Activated CD4-positive, alpha-beta T cell treated with anti-CD3 and anti-CD28 coated beads, Interleukin-10, Interleukin-2, amounts not matched to agents 100 ng/mL and 50 ng/mL, durations not matched to agents 16 hours and 8 hours (primary cell): ENCODE measurements around the gene CRYBA4.

ENCODE experiments used
- DNase-seq: peaks from one replicate; pipeline ENCODE4 v3.0.0-alpha.2; 2020

CRYBA4 gene

DNA sequence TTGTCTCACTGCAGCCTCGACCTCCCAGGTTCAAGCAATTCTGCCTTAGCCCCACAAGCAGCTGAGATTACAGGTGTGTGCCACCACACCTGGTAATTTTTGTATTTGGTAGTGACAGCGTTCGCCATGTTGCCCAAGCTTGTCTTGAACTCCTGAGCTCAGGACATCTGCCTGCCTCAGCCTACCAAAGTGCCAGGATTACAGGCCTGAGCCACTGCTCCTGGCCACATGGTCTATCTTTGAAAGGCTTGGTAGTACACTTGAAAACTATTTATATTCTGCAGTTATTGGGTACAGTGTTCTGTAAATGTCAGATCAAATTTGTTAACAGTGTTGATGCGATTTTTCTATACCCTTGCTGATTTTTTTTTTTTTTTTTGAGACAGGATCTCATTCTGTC is 9.5 kb downstream of the CRYBA4 start:
- DNase-seq: no peak

DNA sequence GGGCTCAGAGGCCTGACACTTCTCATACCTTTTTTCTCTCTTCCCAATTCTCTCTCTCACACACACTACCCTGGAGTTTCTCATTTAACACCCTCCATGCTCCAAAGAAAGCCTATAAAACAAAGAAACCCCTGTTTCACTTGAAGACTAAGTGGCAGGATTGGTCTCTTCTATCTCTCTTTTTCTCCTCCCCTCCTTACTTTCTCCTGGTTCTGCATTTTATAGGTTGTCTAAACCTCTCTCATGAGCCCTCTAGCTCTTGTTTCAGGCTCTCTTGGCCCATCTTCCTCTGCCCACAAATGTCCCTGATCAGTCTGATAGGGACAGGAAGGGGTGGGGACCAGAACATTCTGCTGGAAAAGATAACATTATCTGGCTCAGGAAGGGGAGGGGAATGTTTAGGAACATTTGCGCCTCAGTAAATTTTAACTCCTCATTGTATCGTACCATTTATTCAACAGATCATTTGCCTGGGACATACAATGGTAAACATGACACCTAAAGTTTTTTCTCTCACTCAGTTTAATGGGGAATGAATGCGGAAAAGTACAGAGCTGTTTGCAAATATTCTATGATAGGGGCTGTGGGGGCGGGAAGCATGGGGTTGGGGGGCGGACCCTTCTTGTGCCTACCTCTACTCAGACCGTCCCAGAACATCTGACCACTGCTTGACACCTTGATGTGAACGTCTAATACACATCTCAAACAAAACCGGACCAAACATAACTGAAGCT is 10.8 kb downstream of the CRYBA4 start:
- no peak for DNase-seq

DNA sequence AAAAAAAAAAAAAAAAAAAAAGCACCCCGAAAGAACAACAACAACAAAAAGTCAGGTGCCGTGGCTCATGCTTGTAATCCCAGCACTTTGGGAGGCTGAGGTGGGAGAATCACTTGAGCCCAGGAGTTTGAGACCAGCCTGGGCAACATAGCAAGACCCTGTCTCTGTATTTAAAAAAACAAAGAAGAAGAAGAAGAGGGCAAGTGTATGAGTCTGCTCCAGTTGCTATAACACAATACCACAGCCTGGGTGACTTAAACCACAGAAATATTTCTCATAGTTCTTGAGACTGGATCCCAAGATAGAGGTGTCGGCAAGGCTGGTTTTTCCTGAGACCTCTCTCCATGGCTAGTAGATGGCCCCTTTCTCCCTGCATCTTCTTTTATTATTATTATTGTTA is 12.4 kb downstream of the CRYBA4 start:
- no peak for DNase-seq

DNA sequence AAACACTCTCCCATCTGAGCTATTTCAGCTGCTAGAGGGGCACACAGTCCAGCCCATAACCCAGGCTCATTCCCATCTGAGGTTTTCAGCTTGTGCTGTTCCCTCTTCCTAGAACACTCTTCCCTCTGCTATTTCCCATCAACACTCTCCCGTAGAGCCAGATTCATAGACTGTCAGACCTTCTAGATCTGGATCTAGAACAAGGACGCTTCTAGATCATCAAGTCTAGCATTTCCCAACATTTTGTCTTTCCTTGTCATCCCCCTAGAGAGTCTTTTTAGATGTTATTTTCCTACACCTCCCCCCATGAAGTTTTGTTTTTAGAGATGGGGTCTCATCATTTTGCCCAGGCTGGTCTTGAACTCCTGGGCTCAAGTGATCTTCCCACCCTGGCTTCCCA is 13.4 kb downstream of the CRYBA4 start:
- DNase-seq: no peak

DNA sequence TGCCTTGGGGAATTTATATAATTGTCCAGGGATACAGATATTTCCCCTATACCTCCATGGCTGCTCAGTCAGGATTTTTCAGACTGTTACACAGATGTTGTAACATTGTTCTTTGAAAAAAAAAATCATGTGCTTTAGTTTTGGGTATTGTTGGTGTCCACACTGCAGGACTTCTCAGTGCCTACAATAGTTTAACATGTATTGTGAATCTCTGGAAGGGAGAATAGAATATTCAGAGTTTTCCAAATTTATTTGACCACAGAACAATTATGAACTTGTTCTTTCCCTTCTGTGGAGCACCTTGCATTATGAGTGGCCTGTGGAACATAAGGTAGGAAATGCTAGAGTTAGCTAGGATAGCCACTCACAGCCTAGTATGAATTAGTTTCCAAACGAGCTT is 14.5 kb downstream of the CRYBA4 start:
- DNase-seq: no peak

DNA sequence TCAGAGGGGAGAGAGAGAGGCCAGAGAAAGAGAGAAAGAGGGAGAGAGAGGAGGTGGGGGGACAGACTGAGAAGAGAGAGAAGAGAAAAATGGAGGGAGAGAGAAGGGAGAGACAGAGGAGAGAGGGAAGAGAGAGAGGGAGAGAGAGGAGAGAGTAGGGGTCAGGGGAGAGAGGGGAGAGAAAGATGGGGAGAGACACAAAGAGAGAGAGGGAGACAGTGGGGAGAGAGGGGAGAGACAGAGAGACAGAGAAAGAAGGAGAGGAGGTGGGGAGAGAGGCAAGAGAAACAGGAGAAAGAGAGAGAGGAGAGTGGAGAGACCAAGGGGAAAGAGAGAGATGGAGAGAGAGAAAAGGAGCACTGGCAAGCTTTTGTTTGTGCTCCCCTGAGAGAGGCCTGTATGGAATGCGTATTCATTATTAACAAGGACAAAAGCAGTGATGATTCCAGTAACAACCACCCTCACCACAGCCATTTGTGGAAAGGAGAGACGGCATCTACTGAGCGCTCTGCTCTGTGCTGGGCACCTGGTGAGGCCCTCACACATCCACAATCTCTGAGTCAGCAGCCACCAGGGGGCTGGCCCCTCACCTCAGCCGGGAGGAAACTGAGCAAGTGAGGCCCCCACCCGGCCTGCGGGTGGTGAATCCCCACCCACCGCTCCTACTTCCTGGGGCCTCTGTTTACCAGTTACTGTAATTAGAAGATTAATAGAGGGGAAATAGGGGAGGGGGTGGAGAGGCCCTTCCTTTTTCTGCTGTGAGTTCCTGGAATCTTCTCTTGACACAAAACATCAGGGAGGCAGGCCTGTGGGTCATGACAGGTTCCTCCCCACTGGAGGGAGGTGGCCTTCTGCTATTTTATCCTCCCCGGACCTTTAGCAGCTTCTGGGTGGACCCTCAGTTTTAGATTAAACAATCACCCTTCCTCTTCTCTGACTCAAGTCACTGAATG is 21.0 kb downstream of the CRYBA4 start:
- DNase-seq: peak; percentile 91

DNA sequence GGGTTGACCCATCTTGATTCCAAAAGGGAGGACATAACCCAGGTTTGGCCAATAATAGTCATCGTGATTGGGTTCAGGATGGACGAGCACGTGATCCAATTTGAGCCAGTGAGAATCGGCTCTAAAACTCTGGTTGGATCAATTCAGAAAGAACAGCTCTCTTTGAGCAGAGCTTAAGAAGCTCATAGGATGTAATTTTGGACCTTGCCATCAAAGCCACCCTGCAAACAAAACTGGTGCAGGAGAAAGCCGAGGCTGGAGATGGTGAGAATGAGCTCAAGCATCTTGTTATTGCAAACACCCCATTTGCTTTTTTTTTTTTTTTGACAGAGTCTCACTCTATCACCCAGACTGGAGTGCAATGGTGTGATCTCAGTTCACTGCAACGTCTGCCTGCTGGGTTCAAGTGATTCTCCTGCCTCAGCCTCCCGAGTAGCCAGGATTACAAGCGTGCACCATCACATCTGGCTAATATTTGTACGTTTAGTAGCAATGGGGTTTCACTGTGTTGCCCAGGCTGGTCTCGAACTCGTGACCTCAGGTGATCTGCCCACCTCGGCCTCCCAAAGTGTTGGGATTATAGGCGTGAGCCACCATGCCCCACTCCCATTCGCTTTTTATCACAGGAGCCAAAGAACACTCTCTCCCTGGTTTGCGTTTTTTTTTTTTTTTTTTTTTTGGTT is 21.8 kb downstream of the CRYBA4 start:
- DNase-seq: no peak

DNA sequence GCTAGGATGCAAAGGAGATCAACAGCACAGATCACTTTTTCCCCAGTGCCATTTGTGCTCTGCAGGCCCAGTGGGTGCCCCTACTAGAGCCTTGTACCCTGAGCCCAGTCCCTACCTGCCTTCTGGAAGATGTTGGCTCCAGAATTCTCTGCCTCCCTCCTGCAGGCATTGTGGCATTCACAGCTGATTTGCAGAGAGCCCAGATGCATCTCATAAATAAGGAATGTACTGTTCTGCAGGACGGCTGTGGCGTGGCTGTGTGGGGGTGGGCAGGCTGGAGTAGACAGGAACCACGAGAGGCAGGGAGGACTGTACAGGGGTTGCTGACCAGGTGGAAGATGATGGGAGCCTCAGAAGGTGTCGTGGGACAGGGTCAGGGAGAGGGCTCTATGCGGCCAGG is 24.4 kb downstream of the CRYBA4 start:
- no peak for DNase-seq

DNA sequence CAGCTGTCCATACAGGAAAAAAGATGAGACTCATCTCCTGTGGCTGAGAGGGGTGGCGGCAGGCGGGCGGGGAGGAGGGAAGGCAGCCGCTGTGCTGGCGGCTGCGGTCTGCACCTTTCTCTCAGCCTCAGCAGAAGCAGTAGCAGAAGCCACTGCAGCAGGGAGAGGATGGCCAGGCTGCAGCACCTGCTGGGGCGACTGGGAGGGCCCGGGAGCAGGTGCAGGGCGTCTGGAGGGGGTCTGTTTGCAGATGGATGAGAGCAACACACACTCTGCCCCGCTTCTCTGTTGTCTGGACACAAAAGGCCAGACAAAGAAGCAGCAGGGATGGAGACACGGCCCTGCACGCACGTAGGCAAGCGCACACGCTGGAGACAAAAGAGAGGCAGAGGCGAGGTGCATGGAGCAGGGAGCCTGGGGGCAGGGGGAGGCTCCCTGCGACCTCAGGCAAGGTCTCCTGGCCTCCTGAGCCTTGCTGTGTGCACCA is 26.3 kb downstream of the CRYBA4 start:
- DNase-seq: peak; percentile 64

DNA sequence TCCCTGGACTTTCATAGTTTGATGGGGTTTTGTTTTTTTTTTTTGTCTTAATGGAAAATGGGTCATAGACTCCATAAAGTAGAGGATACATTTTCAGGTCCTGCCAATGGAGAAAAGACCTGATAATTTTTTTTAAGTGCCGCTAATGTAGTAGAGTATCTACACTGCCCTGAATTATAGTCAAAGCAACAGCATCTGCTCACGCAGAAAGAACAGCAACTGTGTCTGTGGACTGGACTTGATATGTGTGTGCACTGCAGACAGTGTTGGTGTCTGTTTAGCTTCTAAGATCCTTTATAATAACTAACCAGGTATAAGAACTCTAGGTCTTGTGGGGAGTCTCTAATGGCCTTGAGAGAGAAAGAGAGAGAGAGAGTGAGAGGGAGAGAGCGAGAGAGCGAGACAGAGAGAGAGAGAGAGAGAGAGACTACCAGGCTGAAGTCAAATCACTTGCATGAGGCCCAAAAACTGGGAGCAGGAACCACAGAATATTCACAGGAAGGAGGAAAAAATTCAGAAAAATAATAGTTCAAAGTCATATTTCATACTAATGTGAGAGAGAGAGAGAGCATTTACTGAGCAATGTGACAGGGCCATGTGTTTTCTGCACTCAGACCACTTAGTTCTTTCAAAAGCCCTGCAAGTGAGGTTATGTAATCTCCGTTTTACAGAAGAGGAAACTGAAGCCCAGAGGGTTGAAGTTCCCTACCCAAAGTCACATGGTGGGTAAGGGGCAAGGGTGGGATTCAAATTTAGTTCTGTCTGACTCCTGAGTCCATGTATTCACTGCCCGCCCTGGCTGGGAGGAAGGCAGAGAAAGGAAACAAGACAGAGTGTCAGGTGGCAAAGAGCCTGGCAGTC is 27.0 kb downstream of the CRYBA4 start:
- DNase-seq: no peak

DNA sequence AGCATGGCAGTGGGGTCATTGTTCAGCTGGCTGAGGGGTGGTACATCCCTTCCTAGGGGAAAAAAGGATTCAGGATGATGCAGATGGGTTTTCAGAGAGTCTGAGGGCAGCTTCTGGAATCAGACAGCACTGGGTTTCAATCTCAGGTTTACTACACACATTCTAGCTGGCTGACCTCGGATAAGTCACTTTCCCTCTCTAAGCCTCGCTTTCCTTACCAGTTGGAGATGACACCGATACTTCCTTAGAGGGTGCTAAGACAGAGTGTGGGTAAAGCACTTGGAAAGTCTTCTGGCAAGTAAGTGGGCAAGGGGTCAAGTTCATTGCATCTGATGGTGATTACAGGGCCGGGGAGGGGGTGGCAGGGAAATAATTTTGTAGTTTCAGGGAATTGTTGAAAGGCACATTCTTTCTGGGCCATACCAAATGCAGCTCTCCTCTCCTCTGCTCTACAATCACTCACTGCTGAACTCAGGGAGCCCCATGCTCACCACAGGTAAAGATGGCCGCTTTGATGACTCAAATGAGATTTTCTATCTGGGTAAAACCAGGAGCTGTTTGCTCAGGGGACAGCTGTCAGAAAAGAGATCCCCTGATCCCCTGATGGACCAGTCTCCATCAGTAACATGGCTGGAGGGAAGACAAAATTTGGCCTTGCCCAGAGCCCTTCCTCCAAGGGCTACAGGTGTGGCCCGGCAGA is 29.1 kb downstream of the CRYBA4 start:
- DNase-seq: peak; percentile 61

DNA sequence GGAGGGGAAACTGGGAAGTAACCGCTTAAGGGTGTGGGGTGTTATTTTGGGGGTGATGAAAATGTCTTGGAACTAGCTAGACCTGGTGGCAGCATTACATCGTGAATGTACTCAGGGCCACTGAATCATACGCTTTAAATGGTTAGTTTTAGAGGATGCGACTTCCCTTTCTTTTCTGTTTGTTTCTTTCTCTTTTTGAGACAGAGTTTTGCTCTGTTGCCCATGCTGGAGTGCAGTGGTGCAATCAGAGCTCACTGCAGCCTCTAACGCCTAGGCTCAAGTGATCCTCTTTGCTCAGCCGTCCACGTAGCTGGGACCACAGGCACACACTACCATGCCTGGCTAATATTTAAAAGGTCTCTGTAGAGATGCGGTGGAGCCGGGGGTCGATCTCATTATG is 30.1 kb downstream of the CRYBA4 start:
- no peak for DNase-seq

DNA sequence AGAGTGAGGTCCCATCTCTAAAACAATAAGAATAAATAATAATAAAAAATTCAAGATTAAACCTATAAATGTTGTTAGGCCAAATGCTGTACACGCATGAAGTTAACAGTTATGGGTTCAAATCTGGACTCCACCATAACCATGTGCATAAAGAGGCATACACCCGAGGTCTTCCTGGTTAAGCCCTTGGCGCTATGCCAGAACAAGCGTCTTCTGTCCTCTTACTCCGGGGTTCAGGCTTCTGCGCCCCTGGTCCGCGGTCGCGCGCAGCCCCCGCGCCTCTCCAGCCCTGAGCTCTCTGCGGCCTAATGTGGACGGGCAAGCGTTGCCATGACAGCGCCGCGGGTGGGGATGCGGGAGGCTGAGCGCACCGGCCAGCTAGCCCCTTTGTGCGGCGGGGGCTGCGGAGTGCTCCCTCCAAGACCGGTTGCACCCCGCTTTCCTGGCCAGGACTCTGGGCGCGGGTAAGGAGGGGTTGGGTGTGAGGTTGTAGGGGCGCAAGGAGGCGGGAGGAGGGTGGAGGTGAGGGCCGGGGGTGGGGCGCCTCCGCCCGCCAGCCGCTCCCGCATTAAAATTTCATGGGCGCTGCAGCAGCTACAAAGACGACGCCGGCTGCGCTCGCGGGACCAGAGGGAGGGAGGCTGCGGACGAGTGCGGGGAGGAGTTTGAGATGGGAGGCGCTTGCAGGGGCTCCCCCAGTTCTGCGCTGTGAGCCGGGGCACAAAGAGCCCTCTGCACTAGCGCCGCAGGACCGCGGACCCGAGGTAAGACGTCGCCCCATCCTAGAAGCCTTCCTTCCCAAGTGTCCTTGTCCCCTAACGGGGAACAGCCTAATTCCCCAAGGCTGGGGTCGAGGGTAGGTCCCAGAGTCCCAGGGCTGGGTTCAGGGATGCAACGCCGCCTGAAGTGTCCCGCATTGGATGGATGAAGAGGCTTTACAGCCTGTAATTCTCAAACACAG is 35.4 kb downstream of the CRYBA4 start, which contains the start of gene MIAT:
Gene MIAT, plus strand, starts transcription at position 698 of the 961 bp plus-strand sequence.
- DNase-seq: peak; percentile 74

DNA sequence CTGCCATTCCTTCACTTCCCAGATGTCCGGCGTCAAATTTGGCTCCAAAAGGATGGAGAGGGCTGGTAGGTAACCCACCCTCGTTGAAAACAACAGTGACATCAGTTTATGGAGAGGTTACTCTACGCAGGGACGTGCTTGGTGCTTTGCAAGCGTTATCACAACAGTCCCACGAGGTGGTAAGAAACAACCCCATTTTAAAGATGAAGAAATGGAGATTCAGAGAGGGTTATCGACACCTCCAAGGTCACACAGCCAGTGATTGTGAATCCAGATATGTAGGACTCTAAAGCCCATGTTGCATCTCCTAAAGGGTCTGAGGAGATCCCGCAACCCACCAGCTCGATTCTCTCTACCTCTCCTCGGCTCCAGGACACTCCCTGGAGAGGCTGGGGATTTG is 36.4 kb downstream of the CRYBA4 start:
- DNase-seq: peak; percentile 33

DNA sequence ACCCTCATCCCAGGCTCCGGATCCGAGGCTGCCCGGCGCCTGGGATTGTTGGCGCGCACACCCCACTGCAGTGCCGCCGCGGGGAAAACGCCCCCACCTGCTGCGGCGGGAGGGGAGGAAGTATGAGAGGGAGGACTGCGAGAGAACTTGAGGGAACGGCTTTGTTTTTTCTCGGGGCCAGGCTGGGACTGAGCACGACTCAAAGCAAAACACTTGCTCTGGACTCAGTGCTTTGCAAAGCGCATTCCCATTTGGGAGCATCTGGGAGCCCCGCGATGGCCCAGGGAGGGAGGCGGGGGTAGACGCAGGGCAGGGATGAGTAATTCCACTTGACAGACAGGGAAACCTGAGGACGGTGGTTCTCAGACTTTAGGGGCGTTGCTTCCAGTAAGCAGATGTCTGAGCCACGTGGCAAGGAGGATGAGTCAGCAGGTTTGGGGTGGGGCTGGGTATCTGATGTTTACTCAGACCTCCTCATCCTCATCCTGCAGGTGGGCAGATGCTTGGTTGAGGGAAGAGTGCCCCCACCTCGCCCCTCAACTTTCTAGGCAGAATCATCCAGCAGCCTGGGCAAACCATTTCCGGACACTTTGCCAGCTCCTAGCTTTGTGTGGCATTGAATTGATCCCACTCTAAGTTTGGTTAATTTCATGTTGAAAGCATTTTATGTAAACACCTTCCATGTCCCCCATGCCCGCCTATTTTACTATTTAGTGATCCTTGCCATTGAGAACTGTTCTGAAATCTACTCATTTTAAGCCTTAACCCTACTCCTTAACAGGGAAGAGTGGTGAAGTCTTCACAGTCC is 37.1 kb downstream of the CRYBA4 start:
- DNase-seq: peak; percentile 94

DNA sequence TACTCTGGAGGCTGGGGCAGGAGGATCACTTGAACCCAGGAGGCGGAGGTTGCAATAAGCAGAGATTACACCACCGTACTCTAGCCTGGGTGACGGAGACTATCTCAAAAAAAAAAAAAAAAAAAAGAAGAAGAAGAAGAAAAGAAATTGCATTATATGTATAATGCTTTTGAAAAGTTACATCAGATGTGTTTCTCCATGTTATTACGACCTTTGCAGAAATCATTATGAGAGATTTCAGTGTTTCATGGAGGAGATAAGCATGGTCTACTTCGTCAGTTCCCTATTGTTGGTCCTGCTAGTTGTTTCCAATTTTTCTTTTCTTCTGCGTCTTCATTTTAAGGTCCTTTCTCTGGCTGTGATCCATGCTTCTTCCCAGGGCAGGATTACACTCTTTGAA is 38.6 kb downstream of the CRYBA4 start:
- no peak for DNase-seq

DNA sequence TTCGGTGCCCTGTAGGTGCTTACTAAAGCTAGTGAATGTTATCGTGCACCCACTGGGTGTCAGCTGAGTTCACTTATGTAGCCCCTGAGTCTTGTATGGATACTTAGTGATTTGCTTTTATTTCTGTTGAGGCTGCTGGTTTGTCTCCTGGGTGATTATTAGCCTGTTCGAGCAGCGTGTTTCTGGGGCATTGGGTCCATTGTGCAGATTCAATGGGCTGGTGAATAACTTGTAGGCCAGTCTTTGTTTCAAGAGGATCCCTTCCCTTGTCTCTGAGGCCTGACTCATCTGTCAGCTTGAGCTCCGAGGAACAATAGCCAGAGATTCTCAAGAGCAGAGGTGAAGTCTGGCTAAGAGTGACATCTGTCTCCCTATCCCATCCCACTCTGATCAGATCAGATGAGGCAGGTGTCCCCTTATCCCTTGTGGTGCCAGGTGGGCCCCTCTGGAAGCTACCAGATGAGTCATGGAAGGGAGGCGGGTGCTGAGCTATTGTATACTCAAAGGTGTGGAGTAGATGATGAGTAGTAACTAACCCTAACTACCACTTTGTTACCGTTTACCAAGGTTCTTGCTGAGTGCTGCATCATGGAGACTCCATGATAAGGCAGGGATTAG is 39.3 kb downstream of the CRYBA4 start:
- no peak for DNase-seq

DNA sequence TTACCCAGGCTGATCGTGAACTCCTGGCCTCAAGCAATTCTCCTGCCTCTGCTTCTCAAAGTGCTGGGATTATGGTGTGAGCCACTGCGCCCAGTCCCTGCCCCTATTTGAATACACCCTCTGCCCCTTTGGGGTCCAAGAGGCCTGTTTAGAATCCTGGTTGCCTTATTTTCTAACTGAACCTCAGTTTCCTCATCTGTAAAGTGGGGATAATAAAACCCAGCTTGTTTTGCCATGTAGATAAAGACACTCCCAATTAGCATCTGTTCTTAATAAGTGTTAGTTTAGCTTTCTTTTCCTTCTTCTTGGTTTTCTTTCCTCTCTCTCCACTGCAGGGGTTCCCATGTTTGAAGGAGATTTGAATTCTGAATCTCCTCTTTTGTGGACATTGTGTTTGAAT is 40.4 kb downstream of the CRYBA4 start:
- DNase-seq: no peak

DNA sequence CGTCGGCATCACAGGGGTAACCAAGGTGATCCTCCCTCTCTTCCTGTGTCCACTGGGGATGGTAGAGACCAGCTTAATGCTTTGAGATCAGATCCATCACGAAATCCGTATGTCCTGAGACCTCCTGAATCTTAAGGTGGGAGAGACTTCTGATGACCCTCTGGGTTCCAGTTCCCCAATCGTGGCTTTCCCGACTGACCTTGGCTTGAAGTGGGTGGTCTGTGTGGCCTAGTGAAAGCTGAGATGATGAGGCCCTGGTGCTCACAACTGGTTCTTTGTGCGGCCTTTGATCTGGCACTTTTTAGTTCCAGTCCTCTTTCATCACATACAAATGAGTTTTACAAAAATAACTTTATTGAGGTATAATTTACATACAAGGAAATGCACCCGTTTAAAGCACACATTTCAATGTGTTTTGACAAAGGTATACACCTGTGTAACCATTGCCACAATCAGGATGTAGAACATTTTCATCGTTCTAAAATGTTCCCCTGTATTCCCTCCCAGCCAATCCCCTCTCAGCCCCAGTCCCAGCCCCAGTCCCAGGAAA is 41.7 kb downstream of the CRYBA4 start:
- DNase-seq: no peak
